Ovary (tissue), 3 donors: Measurements from ENCODE around the gene ITPR3.

Experiments used
- EP300 ChIP-seq: sonication (generic); formaldehyde crosslinking; IDR thresholded peaks from one replicate; pipeline ENCODE4 v1.6.1; 2017; ENCODE audit warnings: antibody characterized with exemption
- TF ChIP-seq, protein P1 (sequence below), 3 donors: fragments of 450-650 bp in 2 of 3; fragments of 200-600 bp in 1 of 3; IDR thresholded peaks; one replicate each; pipeline versions ENCODE4 v1.5.1 to v1.8.0; 2016 to 2022; ENCODE audit warnings: antibody characterized with exemption in 3 of 3, mild to moderate bottlenecking in 1 of 3
- donor health status: DM: no; HTN: no; CAD: no.

GRCh38 chr6:33600761-33601160 is 20.4 kb upstream of the ITPR3 start:
- TF ChIP-seq, protein P1, sequence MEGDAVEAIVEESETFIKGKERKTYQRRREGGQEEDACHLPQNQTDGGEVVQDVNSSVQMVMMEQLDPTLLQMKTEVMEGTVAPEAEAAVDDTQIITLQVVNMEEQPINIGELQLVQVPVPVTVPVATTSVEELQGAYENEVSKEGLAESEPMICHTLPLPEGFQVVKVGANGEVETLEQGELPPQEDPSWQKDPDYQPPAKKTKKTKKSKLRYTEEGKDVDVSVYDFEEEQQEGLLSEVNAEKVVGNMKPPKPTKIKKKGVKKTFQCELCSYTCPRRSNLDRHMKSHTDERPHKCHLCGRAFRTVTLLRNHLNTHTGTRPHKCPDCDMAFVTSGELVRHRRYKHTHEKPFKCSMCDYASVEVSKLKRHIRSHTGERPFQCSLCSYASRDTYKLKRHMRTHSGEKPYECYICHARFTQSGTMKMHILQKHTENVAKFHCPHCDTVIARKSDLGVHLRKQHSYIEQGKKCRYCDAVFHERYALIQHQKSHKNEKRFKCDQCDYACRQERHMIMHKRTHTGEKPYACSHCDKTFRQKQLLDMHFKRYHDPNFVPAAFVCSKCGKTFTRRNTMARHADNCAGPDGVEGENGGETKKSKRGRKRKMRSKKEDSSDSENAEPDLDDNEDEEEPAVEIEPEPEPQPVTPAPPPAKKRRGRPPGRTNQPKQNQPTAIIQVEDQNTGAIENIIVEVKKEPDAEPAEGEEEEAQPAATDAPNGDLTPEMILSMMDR (IDR thresholded peaks at IDR 0.05) = no peak
- TF ChIP-seq EP300 = no peak
